ENCODE results near the gene NPTX2. TPM values are rescaled to one million over a fixed set of nuclear protein-coding genes. Genes with fewer than 3 reads are reported as not detected.
"Not testable (repeated sequence)": the region's sequence is repeated elsewhere in the genome, so short reads cannot be mapped to it uniquely, and the experiment has no call there.

The NPTX2 gene
- total RNA-seq (2014; rRNA removed; shearing (Covaris generic)), result not detected in 2 replicates

- DNase-seq (ENCODE audit: low spot score), result no peak
These were observed at the start of gene NPTX2 for GRCh38 chr7:98617051-98617959. TSS of gene NPTX2 (plus strand) at chr7:98617285. CDS start at chr7:98617462, 177 bp downstream.

GRCh38 chr7:98567991-98568390 is 49.1 kb upstream of the NPTX2 start:
- no peak for DNase-seq (ENCODE audit: low spot score)

- no peak for DNase-seq (ENCODE audit: low spot score)
These were observed 48.2 kb upstream of the NPTX2 start for GRCh38 chr7:98568891-98569290.

- no peak for DNase-seq (ENCODE audit: low spot score)
These were observed 47.3 kb upstream of the NPTX2 start for GRCh38 chr7:98569691-98570337.

GRCh38 chr7:98571006-98571405 is 46.1 kb upstream of the NPTX2 start:
- DNase-seq (ENCODE audit: low spot score), result no peak

- DNase-seq (ENCODE audit: low spot score), result no peak
These were observed 45.1 kb upstream of the NPTX2 start for GRCh38 chr7:98571986-98572385.

- DNase-seq (ENCODE audit: low spot score), result not testable (repeated sequence)
These were observed 44.4 kb upstream of the NPTX2 start for GRCh38 chr7:98572716-98573115.

- DNase-seq (ENCODE audit: low spot score), result no peak
These were observed 43.3 kb upstream of the NPTX2 start for GRCh38 chr7:98573816-98574215.

- no peak for DNase-seq (ENCODE audit: low spot score)
These were observed 41.2 kb upstream of the NPTX2 start for GRCh38 chr7:98575878-98576277.

- no peak for DNase-seq (ENCODE audit: low spot score)
These were observed 32.3 kb upstream of the NPTX2 start for GRCh38 chr7:98584830-98585229.

- no peak for DNase-seq (ENCODE audit: low spot score)
These were observed 25.2 kb upstream of the NPTX2 start for GRCh38 chr7:98591926-98592325.

GRCh38 chr7:98594348-98594747 is 22.7 kb upstream of the NPTX2 start:
- no peak for DNase-seq (ENCODE audit: low spot score)

- DNase-seq (ENCODE audit: low spot score), result no peak
These were observed 22.3 kb upstream of the NPTX2 start for GRCh38 chr7:98594787-98595186.

- no peak for DNase-seq (ENCODE audit: low spot score)
These were observed 18.1 kb upstream of the NPTX2 start for GRCh38 chr7:98598846-98599615.

- no peak for DNase-seq (ENCODE audit: low spot score)
These were observed 17.2 kb upstream of the NPTX2 start for GRCh38 chr7:98599886-98600285.

- no peak for DNase-seq (ENCODE audit: low spot score)
These were observed 14.2 kb upstream of the NPTX2 start for GRCh38 chr7:98602755-98603398.

GRCh38 chr7:98603399-98603788 is 13.7 kb upstream of the NPTX2 start:
- no peak for DNase-seq (ENCODE audit: low spot score)

- peak; percentile 53 for DNase-seq (ENCODE audit: low spot score)
These were observed 3.3 kb upstream of the NPTX2 start for GRCh38 chr7:98613601-98614425.

GRCh38 chr7:98616381-98617050 is 569 bp upstream of the NPTX2 start:
- DNase-seq (ENCODE audit: low spot score), result no peak

GRCh38 chr7:98617960-98618418 is 904 bp downstream of the NPTX2 start:
- DNase-seq (ENCODE audit: low spot score), result no peak
